GM12878 (cell line): ENCODE results near the gene LRRC37A3. TPM values are rescaled to one million over a fixed set of nuclear protein-coding genes. Genes with fewer than 3 reads are reported as not detected.

Experiments
- ATAC-seq: fragments of 200-7000 bp; cut with Tn5 transposase; 3 replicates; pipeline ENCODE4 v1.9.1; 2020; ENCODE audit warnings: mild to moderate bottlenecking, moderate library complexity
- BruUV-seq: library from RNA; stranded (reverse); fragments of 400-500 nt; replicated peaks from 2 replicates; lab custom pipeline; 2021; lab: Mats Ljungman, UMichigan
- CTCF ChIA-PET: fragments of 300-600 bp; sonication (Branson Sonifier 250); formaldehyde crosslinking; extraction: SDS; loops from one replicate; lab custom pipeline; 2021; ENCODE audit warnings: inconsistent platforms; lab: Yijun Ruan, JAX
- POLR2A ChIA-PET: fragments of 350-600 bp; formaldehyde crosslinking; extraction: SDS; loops from one replicate; lab custom pipeline; 2021; ENCODE audit warnings: inconsistent platforms; lab: Charles Lee
- RAD21 ChIA-PET: fragments of 300-600 bp; sonication (Branson Sonifier 250); formaldehyde crosslinking; loops from one replicate; lab custom pipeline; 2023; ENCODE audit warnings: antibody characterized with exemption; ENCODE audit not compliant: unreplicated experiment; lab: Charles Lee
- SMC1A ChIA-PET: fragments of 300-600 bp; sonication (Branson Sonifier 250); formaldehyde crosslinking; loops from one replicate; lab custom pipeline; 2023; ENCODE audit not compliant: unreplicated experiment, uncharacterized antibody; lab: Charles Lee
- DNase-seq: peaks from one replicate; pipeline ENCODE4 v3.0.0-alpha.2; 2011; ENCODE audit warnings: low read depth, low spot score
- FAIRE-seq: peaks from 3 replicates; lab custom pipeline; 2011; peaks lifted over from hg19 to GRCh38; lab: Jason Lieb, UNC
- H2AFZ ChIP-seq: 2 replicates; pipeline ENCODE4 v1.6.0; 2011; ENCODE audit warnings: low read depth, low read length, control low read depth; ENCODE audit not compliant: control insufficient read depth
- H3K27ac ChIP-seq: 2 replicates; pipeline ENCODE4 v1.5.1; 2011; ENCODE audit warnings: control low read depth; ENCODE audit not compliant: control insufficient read depth, insufficient read depth
- H3K27me3 ChIP-seq, 2 experiments: replicated peaks in 1 of 2; 2 replicates each; pipeline versions ENCODE4 v1.6.0 to v1.6.1; 2011; ENCODE audit warnings: low read length in 1 of 2; ENCODE audit not compliant: control insufficient read depth in 2 of 2, insufficient read depth in 2 of 2
- H3K36me3 ChIP-seq, 2 experiments: 2 replicates each; pipeline ENCODE4 v1.5.1; 2011; ENCODE audit warnings: low read length in 1 of 2; ENCODE audit not compliant: control insufficient read depth in 2 of 2, insufficient read depth in 2 of 2
- H3K4me1 ChIP-seq: 2 replicates; pipeline ENCODE4 v1.6.1; 2011; ENCODE audit warnings: mild to moderate bottlenecking, low read length, moderate library complexity, mixed read lengths; ENCODE audit not compliant: control insufficient read depth, insufficient read depth
- H3K4me2 ChIP-seq: 2 replicates; pipeline ENCODE4 v1.6.0; 2011; ENCODE audit warnings: control low read depth; ENCODE audit not compliant: control insufficient read depth, insufficient read depth
- H3K4me3 ChIP-seq: fragments of 200-600 bp; sonication (generic); 2 replicates; pipeline ENCODE4 v1.5.1; 2016
- H3K79me2 ChIP-seq: 2 replicates; pipeline ENCODE4 v1.6.0; 2011; ENCODE audit warnings: low read length; ENCODE audit not compliant: control insufficient read depth, insufficient read depth
- H3K9ac ChIP-seq: 2 replicates; pipeline ENCODE4 v1.8.0; 2011; ENCODE audit warnings: low read length, control low read depth, mixed read lengths; ENCODE audit not compliant: control insufficient read depth, insufficient read depth
- H3K9me3 ChIP-seq: replicated peaks from 3 replicates; pipeline ENCODE4 v1.5.1; 2011; ENCODE audit warnings: mild to moderate bottlenecking, low read length; ENCODE audit not compliant: control insufficient read depth, insufficient read depth
- H4K20me1 ChIP-seq: 2 replicates; pipeline ENCODE4 v1.6.0; 2011; ENCODE audit not compliant: control insufficient read depth, insufficient read depth
- BMI1 ChIP-seq: fragments of 450-650 bp; IDR thresholded peaks from 2 replicates; pipeline ENCODE4 v1.6.1; 2016; ENCODE audit warnings: mild to moderate bottlenecking, moderate library complexity, borderline replicate concordance
- EED ChIP-seq: sonication (generic); IDR thresholded peaks from 2 replicates; pipeline ENCODE4 v1.6.1; 2016; ENCODE audit warnings: antibody characterized with exemption, low read depth
- MTA2 ChIP-seq: fragments of 450-650 bp; IDR thresholded peaks from 2 replicates; pipeline ENCODE4 v1.6.1; 2016; ENCODE audit warnings: low read depth, mild to moderate bottlenecking, moderate library complexity
- POU2F2 ChIP-seq: IDR thresholded peaks from 3 replicates; pipeline ENCODE4 v1.6.1; 2011; ENCODE audit warnings: low read depth, mild to moderate bottlenecking, low read length, borderline replicate concordance
- ZBED1 ChIP-seq: IDR thresholded peaks from 2 replicates; pipeline ENCODE4 v1.6.1; 2016; ENCODE audit warnings: borderline replicate concordance
- WGBS: methylation state at CpG from one replicate; pipeline ENCODE4 v1.1.6; 2016; ENCODE audit warnings: low lambda C conversion rate; ENCODE audit not compliant: insufficient replicate concordance, insufficient coverage; ENCODE audit errors: missing lambda C conversion rate; 5-methylcytosine and 5-hydroxymethylcytosine counted together
- in situ Hi-C: fragments of 300-500 bp; cut with MboI; formaldehyde crosslinking; loops from 9 replicates; pipeline ENCODE4 v1.14.3; 2018; ENCODE audit warnings: mixed read lengths
- intact Hi-C: fragments of 100-400 bp; cut with micrococcal nuclease; formaldehyde crosslinking; loops from one replicate; pipeline ENCODE4 v1.14.2; 2022; ENCODE audit not compliant: unreplicated experiment
- polyA plus RNA-seq, 11 experiments: library from polyadenylated mRNA; depleted of rRNA in 4 of 11; unstranded in 6 of 11; stranded (reverse) in 5 of 11; fragments of >200 nt; fragmentation: Nextera tagmentation in 4 of 11; fragmentation: Illumina TruSeq in 1 of 11; extraction: Ambion mirVana in 4 of 11; extraction: Trizol in 1 of 11; gene quantifications; 1 replicate in 1 of 11; 2 replicates in 10 of 11; pipeline versions ENCODE4 v1.2.1 to v1.2.3, GENCODE V29; 2011 to 2016; ENCODE audit warnings: inconsistent platforms in 2 of 11, missing spikeins in 2 of 11, low read depth in 1 of 11
- total RNA-seq, 4 experiments: library from RNA; depleted of rRNA in 3 of 4; stranded (reverse); fragments of >200 nt in 3 of 4; fragmentation: Illumina TruSeq in 1 of 4; extraction: Trizol in 1 of 4; gene quantifications; 2 replicates each; pipeline versions ENCODE4 v1.2.1 to v1.2.3, GENCODE V29; 2013 to 2021
- TF ChIP-seq, protein P1 (sequence below): IDR thresholded peaks from 2 replicates; pipeline ENCODE4 v1.6.1; 2012; ENCODE audit warnings: low read depth, low read length, improper control_type of control experiment
- TF ChIP-seq, protein P2 (sequence below): fragments of 450-650 bp; IDR thresholded peaks from 2 replicates; pipeline ENCODE4 v1.6.1; 2017; ENCODE audit warnings: mild to moderate bottlenecking, moderate library complexity
- TF ChIP-seq, protein P3 (sequence below): IDR thresholded peaks from 2 replicates; pipeline ENCODE4 v1.6.1; 2012; ENCODE audit warnings: low read length, inconsistent platforms

LRRC37A3 gene
- total and polyA plus RNA-seq, 10 of the 15 experiments (the other 5 are each of a cell fraction or from before 2014, with no cell fraction given) = 0.18 to 10.0 (median 2.7) TPM

DNA sequence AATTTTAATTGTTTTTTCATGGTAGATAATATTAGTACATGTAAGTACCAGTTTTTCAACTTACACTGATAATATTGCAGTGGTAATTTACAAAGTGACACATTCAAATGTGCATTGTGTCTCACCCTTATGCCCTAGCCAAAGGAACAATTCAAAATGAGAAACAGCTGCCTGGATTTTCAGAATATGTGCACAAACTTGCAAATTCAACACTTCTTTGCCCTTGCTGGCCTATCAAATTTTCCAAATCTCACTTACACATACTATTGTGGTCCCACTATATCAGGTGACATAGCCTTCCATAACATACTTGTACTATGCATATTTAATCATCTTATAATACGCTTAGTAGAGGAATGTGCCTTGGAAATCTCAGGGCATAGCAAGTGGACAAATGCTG is 32.6 kb upstream of the LRRC37A3 start:
- no peaks in the 10 kb centered on the region for H4K20me1 ChIP-seq
- BruUV-seq = no TSS peak
- intact Hi-C loops = no loop called here
- H3K4me1 ChIP-seq = no peaks in the 10 kb centered on the region
- H3K36me3 ChIP-seq = no peaks in the 10 kb centered on the region
- ChIA-PET POLR2A (no interaction called here), RAD21 (no interaction called here), CTCF (interaction anchor here (1.5 kb wide), 1 partner anchor 10 kb away, joined by 4 read pairs; no protein-coding TSS in a partner anchor), SMC1A (interaction anchor here (2.0 kb wide), 1 partner anchor 9 kb away, joined by 5 read pairs; no protein-coding TSS in a partner anchor)
- H3K27me3 ChIP-seq = no peaks in the 10 kb centered on the region
- FAIRE-seq (no peak), ATAC-seq (no peak), DNase-seq (no peak)
- no peak overlapping the region for H3K4me3 ChIP-seq
- no peaks in the 10 kb centered on the region for H3K79me2 ChIP-seq
- H2AFZ ChIP-seq = no peak overlapping the region
- no peaks in the 10 kb centered on the region; the same call in 2 of the 3 replicates for H3K9me3 ChIP-seq
- in situ Hi-C loops = loop anchor here (25.0 kb wide), 1 partner anchor 610 kb away; the partner anchor contains the start of gene AXIN2
- TF ChIP-seq, protein P1, sequence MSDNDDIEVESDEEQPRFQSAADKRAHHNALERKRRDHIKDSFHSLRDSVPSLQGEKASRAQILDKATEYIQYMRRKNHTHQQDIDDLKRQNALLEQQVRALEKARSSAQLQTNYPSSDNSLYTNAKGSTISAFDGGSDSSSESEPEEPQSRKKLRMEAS = no peak
- TF ChIP-seq BMI1 = no peak
- 94% methylated on average over 1 of the region's 1 CpG for WGBS
- H3K9ac ChIP-seq = no peak overlapping the region
- H3K27ac ChIP-seq = no peak overlapping the region
- H3K4me2 ChIP-seq = no peak overlapping the region

DNA sequence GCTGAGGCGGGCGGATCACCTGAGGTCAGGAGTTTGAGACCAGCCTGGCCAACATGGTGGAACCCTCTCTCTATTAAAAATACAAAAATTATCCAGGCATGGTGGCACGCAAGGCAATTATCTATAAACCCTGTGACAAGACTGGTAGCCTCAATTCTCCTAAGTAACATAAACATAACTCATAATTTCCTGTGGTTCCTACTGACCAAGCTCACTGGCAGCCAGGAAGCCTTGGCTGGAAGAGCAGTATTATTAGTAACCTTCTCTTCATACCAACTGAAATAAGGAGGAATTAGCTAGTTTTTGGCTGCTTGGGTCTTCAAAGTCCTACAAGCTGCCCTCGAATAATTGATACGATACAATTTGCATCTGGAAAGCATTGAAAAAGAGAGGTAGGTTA is 31.6 kb upstream of the LRRC37A3 start:
- DNase-seq (no peak), ATAC-seq (no peak), FAIRE-seq (no peak)
- H3K27me3 ChIP-seq = no peaks in the 10 kb centered on the region
- RAD21 ChIA-PET = no interaction called here
- no peaks in the 10 kb centered on the region for H3K36me3 ChIP-seq
- no peaks in the 10 kb centered on the region for H3K4me1 ChIP-seq
- no peak overlapping the region for H3K4me3 ChIP-seq
- no TSS peak for BruUV-seq
- in situ Hi-C loops = loop anchor here (25.0 kb wide), 1 partner anchor 611 kb away; the partner anchor contains the start of gene AXIN2
- no peaks in the 10 kb centered on the region for H3K79me2 ChIP-seq
- POLR2A ChIA-PET = no interaction called here
- WGBS = 71% methylated on average over 5 of the region's 5 CpGs
- no peak overlapping the region for H3K27ac ChIP-seq
- H3K9ac ChIP-seq = no peak overlapping the region
- SMC1A ChIA-PET = no interaction called here
- no peak overlapping the region for H3K4me2 ChIP-seq
- H2AFZ ChIP-seq = no peak overlapping the region
- no peaks in the 10 kb centered on the region for H4K20me1 ChIP-seq
- H3K9me3 ChIP-seq = no peaks in the 10 kb centered on the region; the same call in 2 of the 3 replicates
- intact Hi-C loops = no loop called here
- CTCF ChIA-PET = interaction anchor here (1.0 to 1.1 kb wide), 2 partner anchors 8 to 12 kb away, joined by 3 to 4 read pairs; no protein-coding TSS in a partner anchor
- TF ChIP-seq ZBED1 (no peak), MTA2 (no peak), POU2F2 (no peak), EED (no peak)
- TF ChIP-seq, protein P2, sequence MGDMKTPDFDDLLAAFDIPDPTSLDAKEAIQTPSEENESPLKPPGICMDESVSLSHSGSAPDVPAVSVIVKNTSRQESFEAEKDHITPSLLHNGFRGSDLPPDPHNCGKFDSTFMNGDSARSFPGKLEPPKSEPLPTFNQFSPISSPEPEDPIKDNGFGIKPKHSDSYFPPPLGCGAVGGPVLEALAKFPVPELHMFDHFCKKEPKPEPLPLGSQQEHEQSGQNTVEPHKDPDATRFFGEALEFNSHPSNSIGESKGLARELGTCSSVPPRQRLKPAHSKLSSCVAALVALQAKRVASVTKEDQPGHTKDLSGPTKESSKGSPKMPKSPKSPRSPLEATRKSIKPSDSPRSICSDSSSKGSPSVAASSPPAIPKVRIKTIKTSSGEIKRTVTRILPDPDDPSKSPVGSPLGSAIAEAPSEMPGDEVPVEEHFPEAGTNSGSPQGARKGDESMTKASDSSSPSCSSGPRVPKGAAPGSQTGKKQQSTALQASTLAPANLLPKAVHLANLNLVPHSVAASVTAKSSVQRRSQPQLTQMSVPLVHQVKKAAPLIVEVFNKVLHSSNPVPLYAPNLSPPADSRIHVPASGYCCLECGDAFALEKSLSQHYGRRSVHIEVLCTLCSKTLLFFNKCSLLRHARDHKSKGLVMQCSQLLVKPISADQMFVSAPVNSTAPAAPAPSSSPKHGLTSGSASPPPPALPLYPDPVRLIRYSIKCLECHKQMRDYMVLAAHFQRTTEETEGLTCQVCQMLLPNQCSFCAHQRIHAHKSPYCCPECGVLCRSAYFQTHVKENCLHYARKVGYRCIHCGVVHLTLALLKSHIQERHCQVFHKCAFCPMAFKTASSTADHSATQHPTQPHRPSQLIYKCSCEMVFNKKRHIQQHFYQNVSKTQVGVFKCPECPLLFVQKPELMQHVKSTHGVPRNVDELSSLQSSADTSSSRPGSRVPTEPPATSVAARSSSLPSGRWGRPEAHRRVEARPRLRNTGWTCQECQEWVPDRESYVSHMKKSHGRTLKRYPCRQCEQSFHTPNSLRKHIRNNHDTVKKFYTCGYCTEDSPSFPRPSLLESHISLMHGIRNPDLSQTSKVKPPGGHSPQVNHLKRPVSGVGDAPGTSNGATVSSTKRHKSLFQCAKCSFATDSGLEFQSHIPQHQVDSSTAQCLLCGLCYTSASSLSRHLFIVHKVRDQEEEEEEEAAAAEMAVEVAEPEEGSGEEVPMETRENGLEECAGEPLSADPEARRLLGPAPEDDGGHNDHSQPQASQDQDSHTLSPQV = no peak
- TF ChIP-seq, protein P3, sequence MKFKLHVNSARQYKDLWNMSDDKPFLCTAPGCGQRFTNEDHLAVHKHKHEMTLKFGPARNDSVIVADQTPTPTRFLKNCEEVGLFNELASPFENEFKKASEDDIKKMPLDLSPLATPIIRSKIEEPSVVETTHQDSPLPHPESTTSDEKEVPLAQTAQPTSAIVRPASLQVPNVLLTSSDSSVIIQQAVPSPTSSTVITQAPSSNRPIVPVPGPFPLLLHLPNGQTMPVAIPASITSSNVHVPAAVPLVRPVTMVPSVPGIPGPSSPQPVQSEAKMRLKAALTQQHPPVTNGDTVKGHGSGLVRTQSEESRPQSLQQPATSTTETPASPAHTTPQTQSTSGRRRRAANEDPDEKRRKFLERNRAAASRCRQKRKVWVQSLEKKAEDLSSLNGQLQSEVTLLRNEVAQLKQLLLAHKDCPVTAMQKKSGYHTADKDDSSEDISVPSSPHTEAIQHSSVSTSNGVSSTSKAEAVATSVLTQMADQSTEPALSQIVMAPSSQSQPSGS = no peak
